Activated CD4-positive, alpha-beta T cell treated with anti-CD3 and anti-CD28 coated beads, Interleukin-2, amount 10 ng/mL, durations not matched to agents 7 days and 5 days (primary cell): Measurements from ENCODE around the gene SETX. TPM values are rescaled to one million over a fixed set of nuclear protein-coding genes. Genes with fewer than 3 reads are reported as not detected.

Experiments used
- CTCF ChIA-PET: fragments of 350-600 bp; sonication (Branson Sonifier 250); formaldehyde crosslinking; loops from one replicate; lab custom pipeline; 2021; ENCODE audit warnings: antibody characterized with exemption; lab: Charles Lee
- POLR2A ChIA-PET: fragments of 350-600 bp; sonication (Branson Sonifier 250); formaldehyde crosslinking; loops from one replicate; lab custom pipeline; 2021; ENCODE audit warnings: antibody characterized with exemption; lab: Charles Lee
- DNase-seq: peaks from one replicate; pipeline ENCODE4 v3.0.0-alpha.2; 2020
- H3K27ac Mint-ChIP-seq: one replicate; pipeline ENCODE4 v1.8.0; 2021; ENCODE audit warnings: mild to moderate bottlenecking, moderate library complexity, mixed read lengths
- H3K27me3 Mint-ChIP-seq: one replicate; pipeline ENCODE4 v1.8.0; 2021; ENCODE audit warnings: mixed read lengths
- H3K36me3 Mint-ChIP-seq: one replicate; pipeline ENCODE4 v1.8.0; 2021; ENCODE audit warnings: low read depth, mixed read lengths
- H3K4me1 Mint-ChIP-seq: one replicate; pipeline ENCODE4 v1.8.0; 2021; ENCODE audit warnings: mixed read lengths
- H3K4me3 Mint-ChIP-seq: one replicate; pipeline ENCODE4 v1.8.0; 2021; ENCODE audit warnings: mild to moderate bottlenecking, moderate library complexity, mixed read lengths
- H3K9me3 Mint-ChIP-seq: one replicate; pipeline ENCODE4 v1.8.0; 2021; ENCODE audit warnings: mixed read lengths
- total RNA-seq, 2 experiments: library from RNA; stranded (reverse); gene quantifications; one replicate each; pipeline ENCODE4 v1.2.3, GENCODE V29; 2021

Gene SETX
- total RNA-seq, 2 experiments from 2014 or later, result 62.8 to 68.5 TPM

- ChIA-PET CTCF (no interaction called here), POLR2A (no interaction called here)
- H3K9me3 Mint-ChIP-seq, result no peaks in the 10 kb centered on the region
- peaks cover 7% of the 10 kb centered on the region for H3K4me1 Mint-ChIP-seq
- H3K27me3 Mint-ChIP-seq, result no peaks in the 10 kb centered on the region
- H3K36me3 Mint-ChIP-seq, result peaks cover 48% of the 10 kb centered on the region
- no peak for DNase-seq
- H3K4me3 Mint-ChIP-seq, result no peak overlapping the region
- H3K27ac Mint-ChIP-seq, result no peak overlapping the region
Measured at GRCh38 chr9:132266017-132266416, 88.8 kb downstream of the SETX start.

GRCh38 chr9:132260846-132261245 lies 93.9 kb downstream of the SETX start:
- H3K27ac Mint-ChIP-seq, result no peak overlapping the region
- H3K9me3 Mint-ChIP-seq, result no peaks in the 10 kb centered on the region
- H3K27me3 Mint-ChIP-seq, result no peaks in the 10 kb centered on the region
- H3K4me1 Mint-ChIP-seq, result peaks cover 11% of the 10 kb centered on the region
- POLR2A ChIA-PET, result no interaction called here
- peaks cover 19% of the 10 kb centered on the region for H3K36me3 Mint-ChIP-seq
- CTCF ChIA-PET, result interaction anchor here (0.9 to 1.0 kb wide), 2 partner anchors 8 to 11 kb away, joined by 3 read pairs; no protein-coding TSS in a partner anchor
- no peak for DNase-seq
- H3K4me3 Mint-ChIP-seq, result no peak overlapping the region

- H3K27ac Mint-ChIP-seq, result no peak overlapping the region
- peaks cover 7% of the 10 kb centered on the region for H3K27me3 Mint-ChIP-seq
- no peaks in the 10 kb centered on the region for H3K4me1 Mint-ChIP-seq
- H3K36me3 Mint-ChIP-seq, result no peaks in the 10 kb centered on the region
- no peak for DNase-seq
- H3K4me3 Mint-ChIP-seq, result no peak overlapping the region
- CTCF ChIA-PET, result interaction anchor here (0.6 to 1.7 kb wide), 3 partner anchors 12 to 237 kb away, joined by 3 to 4 read pairs (median 3); no protein-coding TSS in a partner anchor
- no peaks in the 10 kb centered on the region for H3K9me3 Mint-ChIP-seq
- POLR2A ChIA-PET, result no interaction called here
Measured at GRCh38 chr9:132250324-132251262, 104.2 kb downstream of the SETX start.

- no peaks in the 10 kb centered on the region for H3K36me3 Mint-ChIP-seq
- no peak overlapping the region for H3K4me3 Mint-ChIP-seq
- no peaks in the 10 kb centered on the region for H3K4me1 Mint-ChIP-seq
- no peak overlapping the region for H3K27ac Mint-ChIP-seq
- H3K27me3 Mint-ChIP-seq, result peaks cover 11% of the 10 kb centered on the region
- ChIA-PET CTCF (interaction anchor here (1.1 to 1.7 kb wide), 2 partner anchors 10 to 15 kb away, joined by 5 to 6 read pairs; no protein-coding TSS in a partner anchor), POLR2A (no interaction called here)
- no peak for DNase-seq
- H3K9me3 Mint-ChIP-seq, result no peaks in the 10 kb centered on the region
Measured at GRCh38 chr9:132249690-132250089, 105.1 kb downstream of the SETX start.

- H3K4me1 Mint-ChIP-seq, result no peaks in the 10 kb centered on the region
- POLR2A ChIA-PET, result no interaction called here
- CTCF ChIA-PET, result interaction anchor here (1.1 to 1.7 kb wide), 2 partner anchors 10 to 16 kb away, joined by 5 to 6 read pairs; no protein-coding TSS in a partner anchor
- H3K4me3 Mint-ChIP-seq, result no peak overlapping the region
- DNase-seq, result no peak
- peaks cover 13% of the 10 kb centered on the region for H3K27me3 Mint-ChIP-seq
- H3K9me3 Mint-ChIP-seq, result no peaks in the 10 kb centered on the region
- H3K36me3 Mint-ChIP-seq, result no peaks in the 10 kb centered on the region
- no peak overlapping the region for H3K27ac Mint-ChIP-seq
Measured at GRCh38 chr9:132249123-132249522, 105.7 kb downstream of the SETX start.

- peaks cover 4% of the 10 kb centered on the region for H3K4me1 Mint-ChIP-seq
- no peak overlapping the region for H3K4me3 Mint-ChIP-seq
- DNase-seq, result no peak
- ChIA-PET POLR2A (no interaction called here), CTCF (interaction anchor here (0.6 to 1.7 kb wide), 4 partner anchors 17 to 632 kb away, joined by 3 to 5 read pairs (median 3); no protein-coding TSS in a partner anchor)
- H3K9me3 Mint-ChIP-seq, result no peaks in the 10 kb centered on the region
- H3K36me3 Mint-ChIP-seq, result no peaks in the 10 kb centered on the region
- H3K27ac Mint-ChIP-seq, result no peak overlapping the region
- peaks cover 13% of the 10 kb centered on the region for H3K27me3 Mint-ChIP-seq
Measured at GRCh38 chr9:132247942-132248341, 106.8 kb downstream of the SETX start.

GRCh38 chr9:132245465-132245864 lies 109.3 kb downstream of the SETX start:
- H3K4me1 Mint-ChIP-seq, result peaks cover 14% of the 10 kb centered on the region
- H3K27ac Mint-ChIP-seq, result no peak overlapping the region
- no peaks in the 10 kb centered on the region for H3K9me3 Mint-ChIP-seq
- DNase-seq, result no peak
- ChIA-PET CTCF (interaction anchor here (0.6 to 1.3 kb wide), 4 partner anchors 10 to 482 kb away, joined by 3 to 4 read pairs (median 4); no protein-coding TSS in a partner anchor), POLR2A (no interaction called here)
- H3K36me3 Mint-ChIP-seq, result peaks cover 2% of the 10 kb centered on the region
- H3K27me3 Mint-ChIP-seq, result peaks cover 13% of the 10 kb centered on the region
- H3K4me3 Mint-ChIP-seq, result no peak overlapping the region

GRCh38 chr9:132244582-132245455 lies 110.0 kb downstream of the SETX start:
- Mint-ChIP-seq H3K27me3 (peaks cover 13% of the 10 kb centered on the region), H3K4me3 (no peak overlapping the region), H3K27ac (no peak overlapping the region), H3K36me3 (peaks cover 2% of the 10 kb centered on the region), H3K4me1 (peaks cover 17% of the 10 kb centered on the region), H3K9me3 (no peaks in the 10 kb centered on the region)
- CTCF ChIA-PET, result interaction anchor here (0.6 to 1.1 kb wide), 3 partner anchors 10 to 482 kb away, joined by 3 to 4 read pairs (median 4); no protein-coding TSS in a partner anchor
- POLR2A ChIA-PET, result no interaction called here
- no peak for DNase-seq

GRCh38 chr9:132243156-132244074 lies 111.4 kb downstream of the SETX start:
- CTCF ChIA-PET, result interaction anchor here (1.0 to 1.6 kb wide), 3 partner anchors 9 to 19 kb away, joined by 3 to 4 read pairs (median 3); no protein-coding TSS in a partner anchor
- H3K4me3 Mint-ChIP-seq, result peak overlapping the region; percentile 92
- no peaks in the 10 kb centered on the region for H3K9me3 Mint-ChIP-seq
- DNase-seq, result no peak
- H3K27ac Mint-ChIP-seq, result peak overlapping the region; percentile 94
- H3K27me3 Mint-ChIP-seq, result peaks cover 13% of the 10 kb centered on the region
- H3K4me1 Mint-ChIP-seq, result peaks cover 18% of the 10 kb centered on the region
- POLR2A ChIA-PET, result no interaction called here
- peaks cover 2% of the 10 kb centered on the region for H3K36me3 Mint-ChIP-seq

GRCh38 chr9:132242621-132243155 lies 112.1 kb downstream of the SETX start:
- peaks cover 13% of the 10 kb centered on the region for H3K27me3 Mint-ChIP-seq

More at GRCh38 chr9:132242621-132243155, 112.1 kb downstream of the SETX start:
- Mint-ChIP-seq H3K4me1 (peaks cover 18% of the 10 kb centered on the region), H3K27ac (peak overlapping the region; percentile 94), H3K36me3 (peaks cover 2% of the 10 kb centered on the region), H3K4me3 (peak overlapping the region; percentile 92), H3K9me3 (no peaks in the 10 kb centered on the region)
- no peak for DNase-seq
- POLR2A ChIA-PET, result no interaction called here
- CTCF ChIA-PET, result interaction anchor here (1.1 to 1.6 kb wide), 2 partner anchors 9 to 17 kb away, joined by 3 to 4 read pairs; no protein-coding TSS in a partner anchor
